ENCODE measurements around the gene AKR1B1. TPM values are rescaled to one million over a fixed set of nuclear protein-coding genes. Genes with fewer than 3 reads are reported as not detected.
A peak's percentile ranks its signal among the peaks of the same experiment; 100 is the strongest.

Gene AKR1B1
- total and polyA plus RNA-seq, 2 donors (not counting 3 experiments of a cell fraction or from before 2014, with no cell fraction given), result 159 to 193 TPM

DNA sequence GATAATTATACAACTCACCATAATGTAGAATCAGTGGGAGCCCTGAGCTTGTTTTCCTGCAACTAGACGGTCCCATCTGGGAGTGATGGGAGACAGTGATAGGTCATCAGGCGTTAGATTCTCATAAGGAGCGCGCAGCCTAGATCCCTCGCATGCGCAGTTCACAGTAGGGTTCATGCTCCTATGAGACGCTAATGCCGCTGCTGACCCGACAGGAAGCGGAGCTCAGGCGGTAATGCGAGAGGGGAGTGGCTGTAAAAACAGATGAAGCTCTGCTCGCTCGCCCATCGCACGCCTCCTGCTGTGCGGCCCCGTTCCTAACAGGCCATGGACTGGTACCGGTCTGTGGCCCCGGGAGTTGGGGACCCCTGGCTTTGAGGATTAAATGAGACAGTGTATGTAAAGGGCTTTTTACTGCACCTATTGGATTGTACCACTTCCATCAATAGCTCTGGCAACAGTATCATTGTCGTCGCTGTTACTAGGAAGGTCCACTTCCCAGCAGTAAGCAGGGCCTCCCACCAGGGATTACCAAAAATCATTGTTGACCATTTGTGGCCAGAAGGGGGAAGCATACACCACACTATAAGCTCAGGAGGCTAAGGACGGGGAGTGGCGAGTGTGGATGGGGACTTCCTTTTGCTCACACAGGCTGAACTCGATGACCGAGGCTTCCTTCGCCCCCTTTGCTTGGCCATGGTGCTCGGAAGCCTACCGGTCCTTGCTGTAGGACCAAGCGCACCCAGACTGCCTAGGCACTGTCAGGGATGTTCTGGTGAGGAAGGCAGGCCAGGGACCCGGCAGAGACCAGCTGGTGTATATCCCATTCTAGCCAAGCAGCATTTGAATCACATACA lies 26.4 kb downstream of the AKR1B1 start:
- Histone ChIP-seq H4K20me1 (replicated peaks; ENCODE audit: control insufficient read depth, extremely low read depth, insufficient read depth, low read length) (no peaks in the 10 kb centered on the region), H3K79me2 (ENCODE audit: control insufficient read depth, insufficient read depth, low read length) (no peaks in the 10 kb centered on the region), H3K27ac (ENCODE audit: insufficient read depth, low read depth, low read length) (peak overlapping the region; percentile 45), H3K27me3 (ENCODE audit: control insufficient read depth in 2 of 2, insufficient read depth in 2 of 2, low read length in 2 of 2) (no peaks in the 10 kb centered on the region), H3K4me2 (ENCODE audit: insufficient read depth, low read length) (peak overlapping the region; percentile 46), H3K9ac (replicated peaks; ENCODE audit: extremely low read depth, insufficient read depth, low read length) (peak overlapping the region; percentile 19), H2AFZ (ENCODE audit: low read depth, low read length) (peak overlapping the region; percentile 95), H3K4me1 (ENCODE audit: control insufficient read depth, extremely low read depth, insufficient read depth, low read length) (peaks cover 9% of the 10 kb centered on the region), H3K36me3 (ENCODE audit: control insufficient read depth in 2 of 2, extremely low read depth in 1 of 2, insufficient read depth in 2 of 2, low read length in 2 of 2) (no peaks in the 10 kb centered on the region), H3K9me3 (replicated peaks; ENCODE audit: control insufficient read depth, insufficient read depth, low read length) (no peaks in the 10 kb centered on the region), H3K4me3 (replicated peaks in 1 of 3; ENCODE audit: insufficient read depth in 1 of 3, low read depth in 1 of 3, low read length in 3 of 3) (peak overlapping the region in 2 of 3 experiments; percentile 31 to 44), H3K9me1 (replicated peaks; ENCODE audit: control insufficient read depth, extremely low read depth, insufficient read depth, low read length) (no peaks in the 10 kb centered on the region)
- dilution Hi-C loops (cut with MboI; ENCODE audit: extremely low pct_ligation_motif_present, low sequenced_read_pairs), result no loop called here
- intact Hi-C loops (cut with micrococcal nuclease), result loop anchor here (1.0 to 10.0 kb wide), 8 partner anchors 27 to 522 kb away; partner anchors contain the start of gene AKR1B1
- ChIA-PET POLR2A (no interaction called here), CTCF (interaction anchor here (0.6 to 2.6 kb wide), 40 partner anchors 8 to 504 kb away, joined by 3 to 224 read pairs (median 7); partner anchors contain the start of genes AKR1B1, AKR1B10, AKR1B15 and SLC35B4)
- BruUV-seq (replicated peaks), result no TSS peak
- peak; percentile 93 for DNase-seq (ENCODE audit: low read depth, low spot score)
- TF ChIP-seq POLR2A (IDR thresholded peaks at IDR 0.05; ENCODE audit: low read depth, low read length) (peak; percentile 32), POLR2AphosphoS5 (IDR thresholded peaks at IDR 0.05; ENCODE audit: insufficient read depth, low read depth, low read length) (peak; percentile 17), MYC (IDR thresholded peaks at IDR 0.05; ENCODE audit: low read depth, low read length) (no peak), EZH2 (IDR thresholded peaks at IDR 0.05; ENCODE audit: borderline replicate concordance, low read depth, low read length, severe bottlenecking) (no peak), GATA2 (IDR thresholded peaks at IDR 0.05; ENCODE audit: insufficient read depth, insufficient read length, low read depth, low read length) (no peak)
- TF ChIP-seq, protein P1, sequence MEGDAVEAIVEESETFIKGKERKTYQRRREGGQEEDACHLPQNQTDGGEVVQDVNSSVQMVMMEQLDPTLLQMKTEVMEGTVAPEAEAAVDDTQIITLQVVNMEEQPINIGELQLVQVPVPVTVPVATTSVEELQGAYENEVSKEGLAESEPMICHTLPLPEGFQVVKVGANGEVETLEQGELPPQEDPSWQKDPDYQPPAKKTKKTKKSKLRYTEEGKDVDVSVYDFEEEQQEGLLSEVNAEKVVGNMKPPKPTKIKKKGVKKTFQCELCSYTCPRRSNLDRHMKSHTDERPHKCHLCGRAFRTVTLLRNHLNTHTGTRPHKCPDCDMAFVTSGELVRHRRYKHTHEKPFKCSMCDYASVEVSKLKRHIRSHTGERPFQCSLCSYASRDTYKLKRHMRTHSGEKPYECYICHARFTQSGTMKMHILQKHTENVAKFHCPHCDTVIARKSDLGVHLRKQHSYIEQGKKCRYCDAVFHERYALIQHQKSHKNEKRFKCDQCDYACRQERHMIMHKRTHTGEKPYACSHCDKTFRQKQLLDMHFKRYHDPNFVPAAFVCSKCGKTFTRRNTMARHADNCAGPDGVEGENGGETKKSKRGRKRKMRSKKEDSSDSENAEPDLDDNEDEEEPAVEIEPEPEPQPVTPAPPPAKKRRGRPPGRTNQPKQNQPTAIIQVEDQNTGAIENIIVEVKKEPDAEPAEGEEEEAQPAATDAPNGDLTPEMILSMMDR (IDR thresholded peaks at IDR 0.05; ENCODE audit: extremely low read depth in 1 of 2, insufficient read depth in 1 of 2, low read depth in 1 of 2, low read length in 2 of 2), result peak; percentile 41 to 67
- TF ChIP-seq, protein P2, sequence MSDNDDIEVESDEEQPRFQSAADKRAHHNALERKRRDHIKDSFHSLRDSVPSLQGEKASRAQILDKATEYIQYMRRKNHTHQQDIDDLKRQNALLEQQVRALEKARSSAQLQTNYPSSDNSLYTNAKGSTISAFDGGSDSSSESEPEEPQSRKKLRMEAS (IDR thresholded peaks at IDR 0.05; ENCODE audit: insufficient read depth, insufficient read length), result peak; percentile 10
- FAIRE-seq, result peak; percentile 94

Measured in endothelial cell of umbilical vein (primary cell).